Measurements from ENCODE around the gene CWF19L1. TPM values are rescaled to one million over a fixed set of nuclear protein-coding genes. Genes with fewer than 3 reads are reported as not detected.

Gene CWF19L1
- total RNA-seq, 2 experiments from 2014 or later, result 60.1 to 66.7 TPM

GRCh38 chr10:100307684-100308083 lies 40.2 kb upstream of the CWF19L1 start:
- Histone ChIP-seq H3K27ac (ENCODE audit: low read depth in 1 of 2, low read length in 2 of 2) (no peak overlapping the region), H3K36me3 (ENCODE audit: insufficient read depth, low read length) (no peaks in the 10 kb centered on the region), H3K4me3 (ENCODE audit: low read length) (no peak overlapping the region), H3K9me3 (ENCODE audit: control insufficient read depth in 1 of 2, insufficient read depth in 1 of 2, low read length in 2 of 2) (no peaks in the 10 kb centered on the region), H3K27me3 (ENCODE audit: control insufficient read depth in 1 of 2, insufficient read depth in 2 of 2, low read length in 2 of 2) (peaks cover 4 to 26% of the 10 kb centered on the region in 2 experiments), H3K4me1 (ENCODE audit: insufficient read depth, low read length) (no peaks in the 10 kb centered on the region)
- intact Hi-C loops (cut with DNase I, micrococcal nuclease), result no loop called here
- TF ChIP-seq CTCF (IDR thresholded peaks at IDR 0.05), result no peak
- H3K36me3 Mint-ChIP-seq (ENCODE audit: low read depth), result no peaks in the 10 kb centered on the region
- ChIA-PET CTCF (no interaction called here), POLR2A (no interaction called here)
- H3K27ac Mint-ChIP-seq, result no peak overlapping the region
- no peaks in the 10 kb centered on the region for H3K4me1 Mint-ChIP-seq (ENCODE audit: low read depth)
- H3K9me3 Mint-ChIP-seq, result no peaks in the 10 kb centered on the region
- H3K4me3 Mint-ChIP-seq, result no peak overlapping the region
- DNase-seq, result no peak
- peaks cover 80% of the 10 kb centered on the region for H3K27me3 Mint-ChIP-seq
- no peak for ATAC-seq (ENCODE audit: poor library complexity)

DNA sequence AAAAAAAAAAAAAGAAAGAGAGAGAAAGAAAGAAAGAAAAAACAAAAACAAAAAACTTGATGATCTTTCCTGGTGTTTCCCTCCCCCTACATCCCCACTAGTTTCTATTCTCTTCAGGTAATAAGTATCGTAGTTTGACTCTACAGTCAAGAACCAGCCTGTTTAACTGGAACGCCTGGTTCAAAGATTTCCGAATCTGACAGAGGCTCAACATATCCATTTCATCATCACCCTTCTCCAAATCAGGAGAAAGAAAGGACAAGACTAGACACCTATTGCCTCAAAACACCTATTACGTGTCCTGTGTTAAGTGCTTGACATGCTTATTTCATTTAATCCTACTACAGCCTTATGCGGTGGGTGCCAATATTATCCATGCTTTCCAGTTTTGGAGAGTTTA lies 39.4 kb upstream of the CWF19L1 start:
- ChIA-PET POLR2A (no interaction called here), CTCF (no interaction called here)
- H3K36me3 Mint-ChIP-seq (ENCODE audit: low read depth), result no peaks in the 10 kb centered on the region
- peaks cover 76% of the 10 kb centered on the region for H3K27me3 Mint-ChIP-seq
- Histone ChIP-seq H3K27ac (ENCODE audit: low read depth in 1 of 2, low read length in 2 of 2) (no peak overlapping the region), H3K27me3 (ENCODE audit: control insufficient read depth in 1 of 2, insufficient read depth in 2 of 2, low read length in 2 of 2) (peaks cover 4 to 26% of the 10 kb centered on the region in 2 experiments), H3K9me3 (ENCODE audit: control insufficient read depth in 1 of 2, insufficient read depth in 1 of 2, low read length in 2 of 2) (no peaks in the 10 kb centered on the region), H3K36me3 (ENCODE audit: insufficient read depth, low read length) (no peaks in the 10 kb centered on the region), H3K4me3 (ENCODE audit: low read length) (no peak overlapping the region), H3K4me1 (ENCODE audit: insufficient read depth, low read length) (no peaks in the 10 kb centered on the region)
- intact Hi-C loops (cut with DNase I, micrococcal nuclease), result no loop called here
- DNase-seq, result no peak
- no peaks in the 10 kb centered on the region for H3K9me3 Mint-ChIP-seq
- no peak for ATAC-seq (ENCODE audit: poor library complexity)
- no peaks in the 10 kb centered on the region for H3K4me1 Mint-ChIP-seq (ENCODE audit: low read depth)
- no peak for TF ChIP-seq CTCF (IDR thresholded peaks at IDR 0.05)
- H3K4me3 Mint-ChIP-seq, result no peak overlapping the region
- no peak overlapping the region for H3K27ac Mint-ChIP-seq

GRCh38 chr10:100304414-100304813 lies 37.0 kb upstream of the CWF19L1 start:
- intact Hi-C loops (cut with DNase I, micrococcal nuclease), result no loop called here
- ATAC-seq (ENCODE audit: poor library complexity) (no peak), DNase-seq (no peak)
- Histone ChIP-seq H3K4me3 (ENCODE audit: low read length) (no peak overlapping the region), H3K4me1 (ENCODE audit: insufficient read depth, low read length) (no peaks in the 10 kb centered on the region), H3K36me3 (ENCODE audit: insufficient read depth, low read length) (no peaks in the 10 kb centered on the region), H3K27ac (ENCODE audit: low read depth in 1 of 2, low read length in 2 of 2) (no peak overlapping the region), H3K9me3 (ENCODE audit: control insufficient read depth in 1 of 2, insufficient read depth in 1 of 2, low read length in 2 of 2) (no peaks in the 10 kb centered on the region), H3K27me3 (ENCODE audit: control insufficient read depth in 1 of 2, insufficient read depth in 2 of 2, low read length in 2 of 2) (peaks cover 4 to 21% of the 10 kb centered on the region in 2 experiments)
- H3K27me3 Mint-ChIP-seq, result peaks cover 75% of the 10 kb centered on the region
- no peaks in the 10 kb centered on the region for H3K9me3 Mint-ChIP-seq
- H3K36me3 Mint-ChIP-seq (ENCODE audit: low read depth), result no peaks in the 10 kb centered on the region
- ChIA-PET CTCF (no interaction called here), POLR2A (no interaction called here)
- TF ChIP-seq CTCF (IDR thresholded peaks at IDR 0.05), result no peak
- H3K27ac Mint-ChIP-seq, result no peak overlapping the region
- H3K4me3 Mint-ChIP-seq, result no peak overlapping the region
- H3K4me1 Mint-ChIP-seq (ENCODE audit: low read depth), result no peaks in the 10 kb centered on the region
